HG03025 (cell line): ENCODE measurements around the gene PIGZ.

Experiments
- ATAC-seq: cut with Tn5 transposase; IDR thresholded peaks from one replicate; pipeline ENCODE4 v1.9.1; 2021; ENCODE audit warnings: mild to moderate bottlenecking, moderate library complexity; ENCODE audit not compliant: unreplicated experiment, low FRiP score

Gene PIGZ

GRCh38 chr3:196985954-196986885, 17.6 kb upstream of the PIGZ start:
- ATAC-seq, result no peak

DNA sequence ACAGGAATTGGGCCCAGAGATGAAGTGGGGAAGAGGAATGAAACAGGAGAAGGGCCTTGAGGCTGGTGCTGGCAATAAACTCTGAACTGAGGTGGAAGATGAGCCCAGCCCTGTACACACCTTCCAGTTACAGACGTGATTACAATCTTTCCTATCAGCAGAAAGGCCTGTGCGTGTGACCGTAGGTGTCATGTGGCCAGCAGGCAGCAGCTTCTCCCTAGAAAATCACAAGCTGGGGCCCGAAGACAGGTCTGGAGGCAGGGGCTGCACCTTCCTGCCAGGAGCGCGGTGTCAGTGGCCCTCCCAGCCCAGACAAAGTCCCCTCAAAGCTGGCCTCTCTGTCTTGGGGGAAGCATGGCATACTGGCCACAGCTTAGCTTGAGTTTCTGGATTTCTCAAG, 16.7 kb upstream of the PIGZ start:
- ATAC-seq, result no peak

DNA sequence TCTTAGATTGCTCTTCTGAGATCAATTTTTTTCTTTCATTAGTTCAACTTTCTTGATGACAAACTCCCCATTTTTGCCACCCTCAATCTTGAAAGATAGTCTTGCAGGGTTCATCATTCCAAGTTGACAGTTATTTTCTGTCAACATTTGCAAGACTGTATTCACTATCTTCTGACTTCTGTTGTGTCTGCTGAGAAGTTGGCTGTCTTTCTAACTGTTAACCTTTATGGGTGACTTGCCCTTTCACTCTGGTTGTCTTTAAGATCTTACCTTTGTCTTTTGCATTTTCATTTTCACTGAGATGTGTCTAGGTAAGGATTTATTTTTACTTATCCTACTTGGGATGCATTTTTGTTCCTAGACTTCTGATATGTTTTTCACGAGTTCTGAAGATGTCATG, 14.6 kb upstream of the PIGZ start:
- no peak for ATAC-seq

GRCh38 chr3:196981657-196982056, 13.0 kb upstream of the PIGZ start:
- ATAC-seq, result no peak

GRCh38 chr3:196979545-196979944, 10.9 kb upstream of the PIGZ start:
- no peak for ATAC-seq

DNA sequence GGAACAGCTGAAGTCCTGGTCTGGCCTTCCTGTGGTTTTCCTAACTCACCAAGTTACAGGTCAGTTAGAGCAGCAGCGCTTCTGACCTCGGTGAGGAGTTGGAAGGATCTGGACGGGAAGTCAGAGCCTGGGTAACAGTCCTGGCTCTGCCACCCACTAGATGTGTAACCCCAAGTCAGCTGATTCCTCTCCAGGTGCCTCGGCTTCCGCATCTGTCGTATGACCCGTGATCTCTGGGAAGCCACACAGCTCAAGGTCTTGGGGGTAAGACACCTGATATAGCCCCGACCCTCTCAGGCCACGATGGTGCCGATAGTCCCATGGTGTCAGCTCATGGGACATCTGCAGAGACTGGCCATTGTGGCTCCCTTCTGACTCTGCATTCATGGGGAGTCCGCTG, 8.3 kb upstream of the PIGZ start:
- no peak for ATAC-seq

- no peak for ATAC-seq
These were observed 6.7 kb upstream of the PIGZ start for GRCh38 chr3:196975349-196975748.

DNA sequence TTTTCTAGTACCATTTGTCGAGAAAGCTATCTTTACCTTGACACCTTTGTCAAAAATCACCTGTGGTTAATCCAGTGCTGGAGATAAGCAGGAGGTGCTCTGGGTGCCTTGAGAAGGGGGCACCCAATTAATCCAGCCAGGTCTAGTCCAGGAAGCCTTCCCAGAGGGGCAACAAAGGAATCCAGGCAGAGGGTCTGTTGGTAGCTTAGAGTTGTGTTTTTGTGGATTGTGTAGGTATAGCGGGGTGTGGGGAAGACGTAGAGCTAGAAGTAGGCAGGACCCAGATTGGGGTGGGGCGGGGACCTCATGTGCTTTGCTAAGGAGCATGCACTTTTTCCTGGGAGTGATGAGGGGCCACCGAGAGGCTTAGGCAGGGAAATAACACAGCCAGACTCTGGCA, 6.0 kb upstream of the PIGZ start:
- no peak for ATAC-seq

DNA sequence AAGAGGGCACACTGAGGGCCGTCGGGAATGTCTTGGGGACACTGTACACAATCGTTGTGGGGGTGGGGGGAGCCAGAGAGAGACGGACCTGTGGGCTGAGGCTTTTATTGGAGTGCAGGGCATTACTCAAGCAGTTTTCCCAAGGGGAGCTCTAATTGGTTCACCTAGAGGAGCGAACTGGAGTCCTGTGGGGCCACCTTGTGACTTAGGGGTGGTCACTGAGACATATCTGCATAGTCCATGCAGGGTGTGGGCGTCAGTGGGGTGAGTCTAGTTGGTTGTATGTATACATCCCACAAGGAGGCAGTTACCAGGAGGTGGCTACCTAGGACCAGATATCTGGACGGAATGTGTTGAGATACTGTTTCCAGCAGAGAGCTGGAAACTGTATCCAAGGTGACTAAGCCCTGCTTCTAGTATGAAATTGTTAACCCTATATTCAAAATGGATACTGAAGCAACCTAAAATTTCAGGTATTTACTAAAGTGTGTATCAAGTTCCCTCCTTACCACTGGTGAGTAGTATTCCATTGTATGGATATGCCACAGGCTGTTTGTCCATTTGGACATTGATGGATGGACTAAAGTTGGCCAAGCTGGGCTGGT, 2.6 kb upstream of the PIGZ start:
- no peak for ATAC-seq

- ATAC-seq, result no peak
These were observed 2.0 kb upstream of the PIGZ start for GRCh38 chr3:196970547-196971093.

DNA sequence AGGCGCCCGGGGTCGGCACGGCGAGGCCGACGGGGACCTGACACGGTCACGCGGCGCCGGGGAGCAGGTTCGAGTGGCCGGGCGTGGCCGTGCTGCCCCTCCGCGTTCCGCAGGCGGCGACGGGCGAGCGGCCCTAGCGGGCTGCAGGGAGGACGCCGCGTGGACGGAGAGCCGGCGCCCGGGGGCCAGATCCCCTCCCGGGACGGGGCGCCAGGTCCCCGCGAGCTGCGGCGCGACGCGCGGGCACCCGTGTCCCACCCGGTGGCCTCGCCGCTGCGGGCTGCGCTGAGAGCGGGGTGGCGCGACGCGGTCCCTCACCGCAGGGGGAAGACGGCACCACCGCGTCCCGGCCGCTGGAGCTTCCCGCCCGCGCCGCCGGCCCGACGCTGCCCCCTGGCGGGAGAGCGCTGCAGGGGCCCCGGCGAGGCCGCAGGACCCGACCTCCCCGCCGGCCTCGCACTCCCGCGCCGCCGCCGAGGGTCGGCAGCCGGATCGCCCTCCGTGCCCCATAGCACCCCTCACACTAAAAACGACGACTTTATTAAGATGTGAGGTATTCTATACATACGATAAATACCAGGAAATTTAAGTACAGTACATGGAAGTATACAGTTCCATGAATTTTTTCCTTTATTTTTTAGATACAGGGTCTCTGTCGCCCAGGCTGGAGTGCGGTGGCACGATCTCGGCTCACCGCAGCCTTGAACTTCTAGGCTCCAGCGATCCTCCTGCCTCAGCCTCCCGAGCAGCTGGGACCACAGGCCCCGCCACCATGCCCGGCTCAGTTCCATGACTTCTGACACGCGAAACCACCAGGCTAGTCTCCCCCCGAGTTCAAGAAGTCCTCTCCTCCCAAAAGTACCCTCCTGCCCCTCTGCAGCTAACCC, 1.3 kb upstream of the PIGZ start:
- ATAC-seq, result peak; percentile 31

GRCh38 chr3:196969134-196969659, 564 bp upstream of the PIGZ start:
- peak; percentile 41 for ATAC-seq

DNA sequence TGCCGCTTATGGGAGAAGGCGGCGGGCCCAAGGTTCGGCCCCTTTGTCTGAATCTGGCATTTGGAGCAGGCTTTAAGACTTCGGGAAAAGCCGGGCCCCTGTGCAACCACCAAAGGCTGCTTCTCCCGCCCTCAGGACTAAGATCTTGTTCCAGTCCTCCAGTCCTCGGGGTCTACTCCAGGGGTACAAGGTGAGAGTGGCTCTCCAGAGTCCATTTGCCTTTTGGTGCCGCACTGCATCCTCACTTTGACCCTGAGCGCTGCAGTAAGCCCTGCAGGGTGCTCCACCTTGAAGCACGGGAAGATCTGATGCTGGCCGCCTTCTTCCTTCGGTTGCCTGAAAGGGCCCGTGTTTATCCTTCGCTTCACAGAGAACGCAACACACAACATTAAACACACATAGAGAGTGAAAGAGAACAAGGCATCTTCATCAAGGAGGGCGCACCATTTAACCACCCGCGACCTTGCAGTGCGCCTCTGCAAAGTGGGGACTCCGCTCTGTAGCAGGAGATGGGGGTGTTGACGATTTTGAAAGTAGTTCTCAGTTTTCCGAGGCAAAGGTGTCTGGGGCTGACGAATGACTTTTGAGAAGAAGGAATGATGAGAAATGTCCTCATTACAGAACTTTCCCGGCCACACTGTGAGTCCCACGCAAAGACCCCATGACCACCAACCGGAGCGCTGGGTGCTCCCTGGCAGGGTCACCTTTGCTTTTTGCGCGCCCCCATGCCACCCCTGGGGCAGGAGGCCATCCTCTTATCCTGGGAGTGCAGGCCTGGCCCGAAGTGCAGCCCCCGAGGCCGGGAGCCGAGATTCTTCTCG, 1.0 kb downstream of the PIGZ start:
- ATAC-seq, result no peak

DNA sequence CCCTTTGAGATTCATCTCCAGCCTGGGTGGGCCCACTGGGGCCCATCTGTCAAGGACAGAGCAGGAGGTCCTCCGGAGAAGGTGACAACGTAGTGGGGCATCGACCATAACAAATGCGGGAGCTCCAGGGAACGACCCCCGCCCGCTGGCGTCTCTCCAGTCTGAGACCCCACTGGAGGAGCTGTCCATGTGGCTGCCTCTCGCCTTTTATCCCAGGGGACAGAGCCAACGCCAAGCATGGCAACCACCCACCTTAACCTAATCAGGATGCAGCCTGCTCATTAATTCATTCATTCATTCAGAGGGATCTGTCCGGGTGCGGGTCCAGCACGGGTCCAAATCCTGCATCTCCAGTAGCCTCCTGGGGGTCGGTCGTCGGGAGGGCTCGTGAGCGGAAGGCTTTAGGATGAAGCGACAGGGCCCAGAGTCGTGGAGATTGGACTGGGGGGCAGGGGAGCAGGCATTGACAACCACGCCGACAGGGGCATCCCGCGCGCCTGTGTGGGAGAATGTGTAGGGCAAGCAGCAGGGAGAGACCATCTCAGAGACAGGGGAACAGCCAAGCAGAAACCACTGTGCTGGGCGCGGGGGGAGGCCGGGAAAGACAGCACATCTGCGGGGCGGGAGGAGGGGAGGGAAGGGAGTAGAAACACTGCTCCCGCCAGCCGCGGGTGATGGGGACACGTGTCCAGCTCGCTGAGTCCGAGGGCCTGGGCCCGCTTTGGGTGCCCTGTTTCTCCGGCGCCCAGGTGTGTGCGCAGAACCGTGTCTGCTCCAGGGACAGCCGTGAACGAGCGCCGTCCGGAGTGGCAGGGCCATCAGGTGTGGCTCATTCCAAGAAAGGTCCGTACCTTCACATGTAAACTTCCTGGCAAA, 1.9 kb downstream of the PIGZ start:
- ATAC-seq, result no peak

GRCh38 chr3:196965804-196966173, 2.8 kb downstream of the PIGZ start:
- ATAC-seq, result no peak

GRCh38 chr3:196965112-196965803, 3.4 kb downstream of the PIGZ start:
- ATAC-seq, result no peak

GRCh38 chr3:196963631-196963953, 5.0 kb downstream of the PIGZ start:
- no peak for ATAC-seq

GRCh38 chr3:196962930-196963630, 5.6 kb downstream of the PIGZ start:
- no peak for ATAC-seq
